Measurements from ENCODE around the gene MDC1. TPM values are rescaled to one million over a fixed set of nuclear protein-coding genes. Genes with fewer than 3 reads are reported as not detected.

Gene MDC1
- total and polyA plus RNA-seq, 2 donors (not counting 3 experiments of a cell fraction or from before 2014, with no cell fraction given), result 16.8 to 42.3 TPM

- Histone ChIP-seq H3K4me2 (ENCODE audit: insufficient read depth, low read length) (no peak overlapping the region), H3K36me3 (ENCODE audit: control insufficient read depth in 2 of 2, extremely low read depth in 1 of 2, insufficient read depth in 2 of 2, low read length in 2 of 2) (peaks cover 2 to 6% of the 10 kb centered on the region in 2 experiments), H3K9ac (replicated peaks; ENCODE audit: extremely low read depth, insufficient read depth, low read length) (no peak overlapping the region), H3K79me2 (ENCODE audit: control insufficient read depth, insufficient read depth, low read length) (no peaks in the 10 kb centered on the region), H3K27ac (ENCODE audit: insufficient read depth, low read depth, low read length) (no peak overlapping the region), H3K4me3 (replicated peaks in 1 of 3; ENCODE audit: insufficient read depth in 1 of 3, low read depth in 1 of 3, low read length in 3 of 3) (no peak overlapping the region), H3K9me1 (replicated peaks; ENCODE audit: control insufficient read depth, extremely low read depth, insufficient read depth, low read length) (no peaks in the 10 kb centered on the region), H3K4me1 (ENCODE audit: control insufficient read depth, extremely low read depth, insufficient read depth, low read length) (no peaks in the 10 kb centered on the region), H2AFZ (ENCODE audit: low read depth, low read length) (no peak overlapping the region), H4K20me1 (replicated peaks; ENCODE audit: control insufficient read depth, extremely low read depth, insufficient read depth, low read length) (no peaks in the 10 kb centered on the region), H3K9me3 (replicated peaks; ENCODE audit: control insufficient read depth, insufficient read depth, low read length) (no peaks in the 10 kb centered on the region), H3K27me3 (ENCODE audit: control insufficient read depth in 2 of 2, insufficient read depth in 2 of 2, low read length in 2 of 2) (no peaks in the 10 kb centered on the region)
- DNase-seq (ENCODE audit: low read depth, low spot score) (no peak), FAIRE-seq (no peak)
- TF ChIP-seq FOS (IDR thresholded peaks at IDR 0.05; ENCODE audit: borderline replicate concordance, insufficient read depth, low read length) (no peak), POLR2A (IDR thresholded peaks at IDR 0.05; ENCODE audit: low read depth, low read length) (no peak), MYC (IDR thresholded peaks at IDR 0.05; ENCODE audit: low read depth, low read length) (no peak), MAX (IDR thresholded peaks at IDR 0.05; ENCODE audit: insufficient read depth, insufficient read length) (no peak), POLR2AphosphoS5 (IDR thresholded peaks at IDR 0.05; ENCODE audit: insufficient read depth, low read depth, low read length) (no peak), GATA2 (IDR thresholded peaks at IDR 0.05; ENCODE audit: insufficient read depth, insufficient read length, low read depth, low read length) (no peak)
- ChIA-PET POLR2A (no interaction called here), CTCF (interaction anchor here (0.7 to 4.1 kb wide), 3 partner anchors 10 to 21 kb away, joined by 3 to 17 read pairs (median 3); partner anchors contain the start of gene MDC1)
- intact Hi-C loops (cut with micrococcal nuclease) (no loop called here), dilution Hi-C loops (cut with MboI; ENCODE audit: extremely low pct_ligation_motif_present, low sequenced_read_pairs) (no loop called here)
- no TSS peak for BruUV-seq (replicated peaks)
Measured at GRCh38 chr6:30700340-30700739, 16.7 kb downstream of the MDC1 start.

- dilution Hi-C loops (cut with MboI; ENCODE audit: extremely low pct_ligation_motif_present, low sequenced_read_pairs) (no loop called here), intact Hi-C loops (cut with micrococcal nuclease) (no loop called here)
- BruUV-seq (replicated peaks), result no TSS peak
- H3K4me3 ChIP-seq (replicated peaks in 1 of 3; ENCODE audit: insufficient read depth in 1 of 3, low read depth in 1 of 3, low read length in 3 of 3), result no peak overlapping the region
- no peak overlapping the region for H3K4me2 ChIP-seq (ENCODE audit: insufficient read depth, low read length)
- H3K79me2 ChIP-seq (ENCODE audit: control insufficient read depth, insufficient read depth, low read length), result no peaks in the 10 kb centered on the region
- H3K9ac ChIP-seq (replicated peaks; ENCODE audit: extremely low read depth, insufficient read depth, low read length), result no peak overlapping the region
- no peaks in the 10 kb centered on the region for H3K36me3 ChIP-seq (ENCODE audit: control insufficient read depth in 2 of 2, extremely low read depth in 1 of 2, insufficient read depth in 2 of 2, low read length in 2 of 2)
- H2AFZ ChIP-seq (ENCODE audit: low read depth, low read length), result no peak overlapping the region
- ChIA-PET POLR2A (no interaction called here), CTCF (interaction anchor here (4.1 to 4.4 kb wide), 2 partner anchors 8 to 18 kb away, joined by 16 to 17 read pairs; no protein-coding TSS in a partner anchor)
- no peaks in the 10 kb centered on the region for H3K9me3 ChIP-seq (replicated peaks; ENCODE audit: control insufficient read depth, insufficient read depth, low read length)
- no peaks in the 10 kb centered on the region for H4K20me1 ChIP-seq (replicated peaks; ENCODE audit: control insufficient read depth, extremely low read depth, insufficient read depth, low read length)
- H3K9me1 ChIP-seq (replicated peaks; ENCODE audit: control insufficient read depth, extremely low read depth, insufficient read depth, low read length), result no peaks in the 10 kb centered on the region
- no peaks in the 10 kb centered on the region for H3K27me3 ChIP-seq (ENCODE audit: control insufficient read depth in 2 of 2, insufficient read depth in 2 of 2, low read length in 2 of 2)
- FAIRE-seq (no peak), DNase-seq (ENCODE audit: low read depth, low spot score) (no peak)
- no peaks in the 10 kb centered on the region for H3K4me1 ChIP-seq (ENCODE audit: control insufficient read depth, extremely low read depth, insufficient read depth, low read length)
- no peak for TF ChIP-seq POLR2A (IDR thresholded peaks at IDR 0.05; ENCODE audit: low read depth, low read length)
- TF ChIP-seq JUN (IDR thresholded peaks at IDR 0.05; ENCODE audit: borderline replicate concordance, insufficient read depth, insufficient read length, low read depth), result no peak
- TF ChIP-seq MAX (IDR thresholded peaks at IDR 0.05; ENCODE audit: insufficient read depth, insufficient read length), result no peak
- TF ChIP-seq POLR2AphosphoS5 (IDR thresholded peaks at IDR 0.05; ENCODE audit: insufficient read depth, low read depth, low read length), result no peak
- no peak for TF ChIP-seq MYC (IDR thresholded peaks at IDR 0.05; ENCODE audit: low read depth, low read length)
- no peak for TF ChIP-seq GATA2 (IDR thresholded peaks at IDR 0.05; ENCODE audit: insufficient read depth, insufficient read length, low read depth, low read length)
- TF ChIP-seq FOS (IDR thresholded peaks at IDR 0.05; ENCODE audit: borderline replicate concordance, insufficient read depth, low read length), result no peak
- no peak overlapping the region for H3K27ac ChIP-seq (ENCODE audit: insufficient read depth, low read depth, low read length)
Measured at GRCh38 chr6:30696432-30696831, 20.6 kb downstream of the MDC1 start.

Measured in endothelial cell of umbilical vein (primary cell).